T1000 (cell line): ENCODE results near the gene MUC2.
A peak's percentile ranks its signal among the peaks of the same experiment; 100 is the strongest.

ENCODE experiments used
- DNase-seq: peaks from one replicate; lab custom pipeline; 2025; ENCODE audit warnings: mixed read lengths; lab: John Stamatoyannopoulos, UW

Gene MUC2

GRCh38 chr11:1051356-1052132 is 23.1 kb upstream of the MUC2 start:
- no peak for DNase-seq

GRCh38 chr11:1052133-1053011 is 22.3 kb upstream of the MUC2 start:
- no peak for DNase-seq

GRCh38 chr11:1053121-1053901 is 21.4 kb upstream of the MUC2 start:
- no peak for DNase-seq

GRCh38 chr11:1054143-1055108 is 20.2 kb upstream of the MUC2 start:
- no peak for DNase-seq

GRCh38 chr11:1055109-1055703 is 19.5 kb upstream of the MUC2 start:
- DNase-seq = no peak

GRCh38 chr11:1055990-1056771 is 18.5 kb upstream of the MUC2 start:
- no peak for DNase-seq

- no peak for DNase-seq
Observed at GRCh38 chr11:1057806-1058205, 16.9 kb upstream of the MUC2 start.

- no peak for DNase-seq
Observed at GRCh38 chr11:1059759-1060158, 14.9 kb upstream of the MUC2 start.

GRCh38 chr11:1060410-1060809 is 14.3 kb upstream of the MUC2 start:
- DNase-seq = no peak

GRCh38 chr11:1060852-1061616 is 13.6 kb upstream of the MUC2 start:
- DNase-seq = peak; percentile 69

- DNase-seq = no peak
Observed at GRCh38 chr11:1062075-1062820, 12.4 kb upstream of the MUC2 start.

GRCh38 chr11:1064167-1064566 is 10.5 kb upstream of the MUC2 start:
- no peak for DNase-seq

GRCh38 chr11:1067812-1068496 is 6.7 kb upstream of the MUC2 start:
- no peak for DNase-seq

GRCh38 chr11:1069740-1070139 is 4.9 kb upstream of the MUC2 start:
- DNase-seq = no peak

- no peak for DNase-seq
Observed at GRCh38 chr11:1070594-1071462, 3.8 kb upstream of the MUC2 start.

- no peak for DNase-seq
Observed at GRCh38 chr11:1071571-1072115, 3.0 kb upstream of the MUC2 start.
